HG03064 (cell line): ENCODE measurements around the gene GNA12.
"Not testable (repeated sequence)": the region's sequence is repeated elsewhere in the genome, so short reads cannot be mapped to it uniquely, and the experiment has no call there.

Source experiments
- ATAC-seq: cut with Tn5 transposase; IDR thresholded peaks from one replicate; pipeline ENCODE4 v1.9.1; 2021; ENCODE audit warnings: low read depth; ENCODE audit not compliant: unreplicated experiment

The GNA12 gene

DNA sequence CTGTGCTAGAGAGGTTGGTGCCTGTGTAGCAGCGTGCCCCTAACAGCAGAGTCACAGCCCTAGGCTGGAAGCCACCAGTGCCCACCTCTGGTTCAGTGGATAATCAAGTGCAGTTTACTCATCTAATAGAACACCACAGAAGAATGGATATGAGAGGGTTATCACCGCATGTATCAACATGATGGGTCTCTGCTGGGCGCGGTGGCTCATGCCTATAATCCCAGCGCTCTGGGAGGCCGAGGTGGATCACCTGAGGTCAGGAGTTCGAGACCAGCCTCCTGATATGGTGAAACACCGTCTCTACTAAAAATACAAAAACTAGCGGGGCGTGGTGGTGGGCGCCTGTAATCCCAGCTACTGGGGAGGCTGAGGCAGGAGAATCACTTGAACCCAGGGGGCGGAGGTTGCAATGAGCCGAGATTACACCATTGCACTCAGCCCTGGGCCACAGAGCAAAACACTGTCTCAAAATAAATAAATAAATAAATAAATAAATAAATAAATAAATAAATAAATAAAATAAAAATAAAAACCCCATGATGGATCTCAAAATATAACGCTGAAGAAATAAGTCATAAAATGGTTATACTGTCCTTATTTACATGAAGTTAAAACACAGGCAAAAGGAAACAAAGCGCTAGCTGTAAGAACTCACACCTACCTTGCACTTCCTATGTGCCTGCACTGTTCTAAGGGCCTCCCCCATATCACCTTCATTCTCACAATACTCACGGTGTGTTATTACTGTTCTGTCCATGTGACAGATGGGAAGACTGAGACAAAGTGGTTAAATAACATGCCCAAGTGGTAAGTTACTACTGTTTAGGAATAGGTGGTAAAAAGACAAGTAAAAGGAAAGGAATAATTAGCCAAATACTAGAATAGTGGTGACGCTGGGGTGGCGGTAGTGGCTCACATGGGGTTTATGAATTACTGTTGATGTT is 85.2 kb downstream of the GNA12 start:
- ATAC-seq: no peak

DNA sequence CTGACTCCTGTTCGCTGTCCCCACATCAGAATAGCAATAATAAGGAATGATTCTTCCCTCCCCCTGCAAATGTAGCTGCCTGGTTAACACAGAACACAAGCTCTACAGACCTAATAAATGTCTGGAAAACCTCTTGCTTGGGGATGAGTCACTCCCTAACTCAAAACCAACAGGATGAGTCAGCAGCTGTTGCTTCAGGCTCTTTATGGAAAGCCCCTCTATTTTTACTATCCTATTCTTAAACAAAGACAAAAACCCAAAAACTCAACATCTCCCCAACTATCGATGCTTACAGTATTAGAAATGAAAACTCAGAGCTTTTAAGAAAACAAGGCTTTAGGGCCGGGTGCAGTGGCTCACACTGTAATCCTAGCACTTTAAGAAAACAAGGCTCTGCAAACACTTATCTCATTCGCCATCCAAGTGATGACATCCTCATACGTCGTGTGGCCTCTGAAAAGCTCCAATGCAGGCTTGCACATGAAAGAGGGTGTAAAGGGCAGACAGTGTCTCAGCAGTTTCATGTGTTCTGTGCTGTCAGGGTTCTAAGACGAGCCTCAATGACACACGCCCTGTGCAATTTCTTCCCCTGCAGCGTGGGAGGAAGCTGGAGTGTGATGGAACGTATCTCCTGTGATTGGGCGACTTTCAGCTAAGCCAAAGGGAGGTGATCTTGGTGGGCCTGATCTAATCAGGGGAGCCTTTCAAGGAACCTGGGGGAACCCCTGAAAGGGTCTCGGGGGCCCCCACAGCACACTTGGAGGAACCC is 86.0 kb downstream of the GNA12 start:
- peak; percentile 71 for ATAC-seq

- no peak for ATAC-seq
Observed at GRCh38 chr7:2757361-2757903, 86.7 kb downstream of the GNA12 start.

DNA sequence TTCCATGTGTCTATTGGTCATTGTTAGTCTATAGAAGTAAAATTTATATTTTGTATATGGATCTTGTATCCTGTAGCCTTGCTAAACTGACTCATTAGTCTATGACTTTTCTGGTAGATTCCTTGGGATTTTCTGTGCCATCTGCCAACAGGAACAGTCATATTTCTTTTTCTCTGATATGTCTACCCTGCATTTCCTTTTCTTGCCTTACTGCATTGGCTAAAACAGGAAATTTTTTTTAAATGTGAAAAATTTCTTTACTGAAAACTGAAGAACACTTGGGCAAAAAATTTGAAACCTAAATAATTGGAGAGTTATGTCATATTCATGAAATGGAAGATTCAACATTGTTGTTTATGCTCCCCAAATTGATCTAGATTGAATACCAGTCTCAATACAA is 88.6 kb downstream of the GNA12 start:
- no peak for ATAC-seq

DNA sequence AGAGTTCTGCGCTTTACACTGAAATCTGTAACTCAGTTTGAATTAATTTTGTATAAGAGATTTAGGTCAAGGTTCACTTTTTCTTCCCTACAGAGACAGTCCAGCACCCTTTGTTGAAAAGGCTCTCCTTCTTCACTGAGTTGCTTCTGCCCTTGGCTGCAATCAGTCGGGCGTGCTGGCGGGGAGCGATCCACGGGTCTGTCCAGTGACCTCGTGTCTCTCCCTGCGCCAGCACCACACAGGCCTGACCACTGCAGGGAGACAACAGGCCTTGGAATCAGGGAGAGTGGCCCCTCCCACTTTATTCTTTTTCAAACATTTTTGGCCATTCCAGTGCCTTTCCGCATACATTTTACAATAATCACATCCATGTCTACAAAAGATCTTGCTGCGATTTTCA is 89.2 kb downstream of the GNA12 start:
- no peak for ATAC-seq

- no peak for ATAC-seq
Observed at GRCh38 chr7:2754086-2754485, 90.0 kb downstream of the GNA12 start.

- no peak for ATAC-seq
Observed at GRCh38 chr7:2753148-2753547, 91.0 kb downstream of the GNA12 start.

DNA sequence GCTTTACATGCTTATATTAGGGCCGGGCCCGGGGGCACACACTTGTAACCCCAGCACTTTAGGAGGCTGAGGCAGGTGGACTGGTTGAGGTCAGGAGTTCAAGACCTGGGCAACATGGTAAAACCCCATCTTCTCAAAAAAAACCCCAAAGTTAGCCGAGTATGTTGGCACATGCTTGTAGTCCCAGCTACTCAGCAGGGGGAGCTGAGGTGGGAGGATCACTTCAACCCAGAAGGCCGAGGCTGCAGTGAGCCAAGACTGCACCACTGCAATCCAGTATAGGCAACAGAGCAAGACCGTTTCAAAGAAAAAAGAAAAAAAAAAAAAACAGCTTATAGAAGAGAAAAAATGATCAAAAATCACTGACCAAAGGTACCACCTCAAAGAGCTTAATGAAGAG is 93.0 kb downstream of the GNA12 start:
- no peak for ATAC-seq

DNA sequence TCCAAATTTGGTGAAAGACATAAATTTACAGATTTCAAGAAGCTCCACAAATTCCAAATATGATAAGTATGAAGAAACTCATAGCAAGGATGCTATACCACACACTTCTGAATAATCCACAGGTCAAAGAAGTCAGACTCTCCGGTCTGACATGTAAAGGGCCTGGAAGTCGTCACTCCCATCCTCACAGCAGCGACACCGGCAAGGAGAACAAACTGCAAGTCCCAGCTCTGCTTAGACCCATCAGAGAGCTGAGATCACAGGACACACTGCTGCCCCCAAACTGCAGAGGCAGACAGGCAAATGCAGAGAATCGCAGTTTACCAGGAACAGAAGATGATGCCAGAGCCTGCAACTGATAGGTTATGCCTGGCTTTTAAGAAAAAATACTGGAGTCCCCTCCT is 94.1 kb downstream of the GNA12 start:
- no peak for ATAC-seq

DNA sequence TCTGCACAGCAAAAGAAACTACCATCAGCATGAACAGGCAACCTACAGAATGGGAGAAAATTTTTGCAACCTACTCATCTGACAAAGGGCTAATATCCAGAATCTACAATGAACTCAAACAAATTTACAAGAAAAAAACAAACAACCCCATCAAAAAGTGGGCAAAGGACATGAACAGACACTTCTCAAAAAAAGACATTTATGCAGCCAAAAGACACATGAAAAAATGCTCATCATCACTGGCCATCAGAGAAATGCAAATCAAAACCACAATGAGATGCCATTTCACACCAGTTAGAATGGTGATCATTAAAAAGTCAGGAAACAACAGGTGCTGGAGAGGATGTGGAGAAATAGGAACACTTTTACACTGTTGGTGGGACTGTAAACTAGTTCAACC is 95.4 kb downstream of the GNA12 start:
- ATAC-seq: not testable (repeated sequence)

DNA sequence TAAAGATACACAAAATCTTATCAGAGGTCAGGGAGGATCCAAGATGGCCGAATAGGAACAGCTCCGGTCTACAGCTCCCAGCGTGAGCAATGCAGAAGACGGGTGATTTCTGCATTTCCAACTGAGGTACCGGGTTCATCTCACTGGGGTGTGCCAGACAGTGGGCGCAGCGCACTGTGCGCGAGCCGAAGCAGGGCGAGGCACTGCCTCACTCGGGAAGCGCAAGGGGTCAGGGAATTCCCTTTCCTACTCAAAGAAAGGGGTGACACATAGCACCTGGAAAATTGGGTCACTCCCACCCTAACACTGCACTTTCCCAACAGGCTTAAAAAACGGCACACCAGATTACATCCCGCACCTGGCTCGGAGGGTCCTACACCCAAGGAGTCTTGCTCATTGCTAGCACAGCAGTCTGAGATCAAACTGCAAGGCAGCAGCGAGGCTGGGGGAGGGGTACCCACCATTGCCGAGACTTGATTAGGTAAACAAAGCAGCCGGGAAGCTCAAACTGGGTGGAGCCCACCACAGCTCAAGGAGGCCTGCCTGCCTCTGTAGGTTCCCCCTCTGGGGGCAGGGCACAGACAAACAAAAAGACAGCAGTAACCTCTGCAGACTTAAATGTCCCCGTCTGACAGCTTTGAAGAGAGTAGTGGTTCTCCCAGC is 100.5 kb downstream of the GNA12 start:
- not testable (repeated sequence) for ATAC-seq

GRCh38 chr7:2738766-2739549 is 105.2 kb downstream of the GNA12 start:
- no peak for ATAC-seq

DNA sequence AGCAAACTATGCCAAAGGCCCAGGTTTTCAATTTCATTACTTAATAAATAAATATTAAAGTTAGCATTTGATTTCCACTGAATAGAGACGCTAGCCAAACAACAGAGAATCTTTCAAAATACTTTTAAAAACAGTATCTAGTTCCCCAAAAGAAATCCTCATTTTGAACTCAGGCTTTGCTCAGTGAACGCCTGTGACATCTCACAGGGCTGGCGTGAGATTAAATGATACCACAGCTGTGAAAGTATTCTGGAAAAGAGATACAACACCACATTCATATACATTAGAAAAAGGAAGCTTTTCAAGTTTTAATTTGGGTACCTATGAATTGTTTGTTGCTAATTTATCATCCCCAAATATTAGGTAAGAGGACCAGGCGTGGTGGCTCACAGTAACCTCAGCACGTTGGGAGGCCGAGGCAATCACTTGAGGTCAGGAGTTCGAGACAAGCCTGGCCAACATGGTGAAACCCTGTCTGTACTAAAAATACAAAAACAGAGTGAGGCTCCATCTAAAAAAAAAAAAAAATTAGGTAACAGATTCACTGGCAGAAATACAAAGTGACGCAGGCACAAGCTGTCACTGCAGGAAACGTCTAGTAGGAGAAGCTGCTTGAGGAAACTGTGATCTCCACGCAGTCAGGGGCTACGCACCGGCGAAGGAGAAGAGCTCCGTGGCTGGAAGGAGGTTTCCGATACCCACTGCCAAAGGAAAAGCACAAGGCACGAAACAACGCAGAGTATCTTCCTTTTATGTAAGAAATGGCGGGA is 106.2 kb downstream of the GNA12 start:
- no peak for ATAC-seq

- ATAC-seq: not testable (repeated sequence)
Observed at GRCh38 chr7:2737005-2737743, 106.9 kb downstream of the GNA12 start.

GRCh38 chr7:2736411-2736914 is 107.6 kb downstream of the GNA12 start:
- no peak for ATAC-seq

DNA sequence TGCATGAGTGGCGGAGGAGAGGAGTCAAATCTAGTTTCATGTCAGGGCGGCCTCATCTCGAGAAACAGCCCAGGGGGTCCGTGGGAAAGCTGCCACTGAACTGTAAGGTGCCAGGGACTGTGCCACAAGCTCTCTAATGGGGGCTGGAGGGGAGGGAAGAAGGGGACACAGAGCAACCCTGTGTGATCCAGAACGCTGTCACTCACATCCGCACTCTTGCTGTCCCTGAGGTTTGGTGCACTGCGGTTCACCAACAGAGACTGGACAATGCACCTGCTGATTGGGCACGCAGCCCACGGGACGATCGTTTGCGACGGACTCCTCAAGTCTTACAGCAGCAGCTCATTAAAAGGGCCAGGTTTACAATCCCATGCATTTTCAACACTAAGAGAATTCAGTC is 108.4 kb downstream of the GNA12 start:
- ATAC-seq: no peak

- no peak for ATAC-seq
Observed at GRCh38 chr7:2734751-2735571, 109.1 kb downstream of the GNA12 start.
